Mesenchymal stem cell (in vitro differentiated cells and primary cell): Measurements from ENCODE around the gene KANK2.

ENCODE experiments used
- DNase-seq: peaks from one replicate; pipeline ENCODE4 v3.0.0-alpha.2; 2013
- H2AFZ ChIP-seq: one replicate; pipeline ENCODE4 v1.6.1; 2013; ENCODE audit warnings: low read depth, mild to moderate bottlenecking, control low read depth, inconsistent platforms, low read length, moderate library complexity
- H2AK5ac ChIP-seq: 2 replicates; pipeline ENCODE4 v1.6.1; 2013; ENCODE audit warnings: low read length, moderate library complexity, mild to moderate bottlenecking, inconsistent platforms; ENCODE audit not compliant: severe bottlenecking
- H2BK120ac ChIP-seq: one replicate; pipeline ENCODE4 v1.6.1; 2013; ENCODE audit warnings: low read depth, mild to moderate bottlenecking, inconsistent platforms, low read length, moderate library complexity
- H2BK12ac ChIP-seq, 2 experiments: one replicate each; pipeline ENCODE4 v1.6.1; 2013; ENCODE audit warnings: inconsistent platforms in 2 of 2, low read length in 2 of 2, mild to moderate bottlenecking in 2 of 2, moderate library complexity in 2 of 2, control low read depth in 1 of 2
- H2BK15ac ChIP-seq: one replicate; pipeline ENCODE4 v1.6.1; 2013; ENCODE audit warnings: mild to moderate bottlenecking, low read depth, inconsistent platforms; ENCODE audit not compliant: poor library complexity, severe bottlenecking
- H2BK5ac ChIP-seq: 2 replicates; pipeline ENCODE4 v1.6.1; 2013; ENCODE audit warnings: low read depth, mild to moderate bottlenecking, low read length, control low read depth, inconsistent platforms; ENCODE audit not compliant: poor library complexity, severe bottlenecking
- H3K14ac ChIP-seq, 2 experiments: one replicate each; pipeline ENCODE4 v1.6.1; 2013; ENCODE audit warnings: inconsistent platforms in 2 of 2, low read length in 2 of 2, control low read depth in 1 of 2, mild to moderate bottlenecking in 1 of 2, moderate library complexity in 1 of 2
- H3K18ac ChIP-seq, 2 experiments: one replicate each; pipeline ENCODE4 v1.6.1; 2013; ENCODE audit warnings: inconsistent platforms in 2 of 2, low read length in 2 of 2, control low read depth in 1 of 2, low read depth in 1 of 2, mild to moderate bottlenecking in 1 of 2
- H3K23ac ChIP-seq, 2 experiments: one replicate each; pipeline ENCODE4 v1.6.1; 2013; ENCODE audit warnings: inconsistent platforms in 2 of 2, low read length in 2 of 2, mild to moderate bottlenecking in 2 of 2, moderate library complexity in 2 of 2, control low read depth in 1 of 2
- H3K27ac ChIP-seq: 2 replicates; pipeline ENCODE4 v1.5.1; 2013; ENCODE audit warnings: mild to moderate bottlenecking, moderate library complexity, low read length, control low read depth, inconsistent platforms; ENCODE audit not compliant: poor library complexity, severe bottlenecking
- H3K27me3 ChIP-seq, 2 experiments: 2 replicates each; pipeline versions ENCODE4 v1.6.1 to v1.7.0; 2013; ENCODE audit warnings: low read length in 2 of 2, mild to moderate bottlenecking in 2 of 2, moderate library complexity in 2 of 2, control low read depth in 1 of 2, inconsistent platforms in 1 of 2; ENCODE audit not compliant: control insufficient read depth in 1 of 2, insufficient read depth in 1 of 2
- H3K36me3 ChIP-seq, 2 experiments: 2 replicates each; pipeline versions ENCODE4 v1.6.1 to v1.7.0; 2013; ENCODE audit warnings: low read length in 2 of 2, control low read depth in 1 of 2, inconsistent platforms in 1 of 2, low read depth in 1 of 2, mild to moderate bottlenecking in 1 of 2; ENCODE audit not compliant: insufficient read depth in 2 of 2, control insufficient read depth in 1 of 2
- H3K4ac ChIP-seq, 2 experiments: one replicate each; pipeline ENCODE4 v1.6.1; 2013; ENCODE audit warnings: inconsistent platforms in 2 of 2, low read length in 2 of 2, mild to moderate bottlenecking in 2 of 2, moderate library complexity in 2 of 2, control low read depth in 1 of 2, low read depth in 1 of 2
- H3K4me1 ChIP-seq: 2 replicates; pipeline ENCODE4 v1.6.1; 2013; ENCODE audit warnings: low read depth, low read length, control low read depth; ENCODE audit not compliant: control insufficient read depth, insufficient read depth
- H3K4me2 ChIP-seq: 2 replicates; pipeline ENCODE4 v1.6.1; 2013; ENCODE audit warnings: low read length, mild to moderate bottlenecking, inconsistent platforms; ENCODE audit not compliant: poor library complexity, severe bottlenecking
- H3K4me3 ChIP-seq, 2 experiments: 2 replicates each; pipeline versions ENCODE4 v1.5.1 to v1.7.0; 2013; ENCODE audit warnings: low read length in 2 of 2, mild to moderate bottlenecking in 2 of 2, control low read depth in 1 of 2, low read depth in 1 of 2; ENCODE audit not compliant: insufficient read depth in 1 of 2
- H3K79me1 ChIP-seq: replicated peaks from 2 replicates; pipeline ENCODE4 v1.6.1; 2013; ENCODE audit warnings: mild to moderate bottlenecking, control low read depth, low read length, inconsistent platforms; ENCODE audit not compliant: poor library complexity, severe bottlenecking
- H3K9ac ChIP-seq: 2 replicates; pipeline ENCODE4 v1.7.0; 2013; ENCODE audit warnings: mild to moderate bottlenecking, low read length, moderate library complexity
- H3K9me3 ChIP-seq: 2 replicates; pipeline ENCODE4 v1.7.0; 2013; ENCODE audit warnings: mild to moderate bottlenecking, low read length; ENCODE audit not compliant: control insufficient read depth
- H4K8ac ChIP-seq: one replicate; pipeline ENCODE4 v1.6.1; 2013; ENCODE audit warnings: inconsistent platforms, mild to moderate bottlenecking, low read length, moderate library complexity
- H4K91ac ChIP-seq: one replicate; pipeline ENCODE4 v1.6.1; 2013; ENCODE audit warnings: mild to moderate bottlenecking, low read length, inconsistent platforms
- WGBS: methylation state at CpG from one replicate; pipeline ENCODE4 v1.1.7; 2013; ENCODE audit warnings: mixed read lengths; 5-methylcytosine and 5-hydroxymethylcytosine counted together

KANK2 gene

DNA sequence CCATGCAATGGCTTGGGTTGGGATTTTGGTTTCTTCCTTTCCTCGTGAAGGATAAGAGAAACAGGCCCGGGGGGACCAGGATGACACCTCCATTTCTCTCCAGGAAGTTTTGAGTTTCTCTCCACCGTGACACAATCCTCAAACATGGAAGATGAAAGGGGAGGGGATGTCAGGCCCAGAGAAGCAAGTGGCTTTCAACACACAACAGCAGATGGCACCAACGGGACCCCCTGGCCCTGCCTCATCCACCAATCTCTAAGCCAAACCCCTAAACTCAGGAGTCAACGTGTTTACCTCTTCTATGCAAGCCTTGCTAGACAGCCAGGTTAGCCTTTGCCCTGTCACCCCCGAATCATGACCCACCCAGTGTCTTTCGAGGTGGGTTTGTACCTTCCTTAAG lies 65.9 kb downstream of the KANK2 start:
- Histone ChIP-seq H3K9ac (no peak overlapping the region), H2BK12ac (no peak overlapping the region), H2BK120ac (no peak overlapping the region), H3K4me3 (no peak overlapping the region), H2BK15ac (no peak overlapping the region), H3K9me3 (no peaks in the 10 kb centered on the region), H2AFZ (no peak overlapping the region), H3K79me1 (peaks cover 19% of the 10 kb centered on the region), H3K18ac (no peak overlapping the region), H2BK5ac (no peak overlapping the region), H3K4me2 (no peak overlapping the region), H3K14ac (no peak overlapping the region), H3K27ac (peak overlapping the region; percentile 2), H3K27me3 (no peaks in the 10 kb centered on the region), H3K4me1 (peaks cover 6% of the 10 kb centered on the region), H4K8ac (no peak overlapping the region), H2AK5ac (peak overlapping the region; percentile 16), H3K4ac (no peak overlapping the region), H3K23ac (no peak overlapping the region), H4K91ac (no peak overlapping the region), H3K36me3 (peaks cover 66 to 69% of the 10 kb centered on the region in 2 experiments)
- no peak for DNase-seq
- 78% methylated on average over 7 of the region's 7 CpGs for WGBS

DNA sequence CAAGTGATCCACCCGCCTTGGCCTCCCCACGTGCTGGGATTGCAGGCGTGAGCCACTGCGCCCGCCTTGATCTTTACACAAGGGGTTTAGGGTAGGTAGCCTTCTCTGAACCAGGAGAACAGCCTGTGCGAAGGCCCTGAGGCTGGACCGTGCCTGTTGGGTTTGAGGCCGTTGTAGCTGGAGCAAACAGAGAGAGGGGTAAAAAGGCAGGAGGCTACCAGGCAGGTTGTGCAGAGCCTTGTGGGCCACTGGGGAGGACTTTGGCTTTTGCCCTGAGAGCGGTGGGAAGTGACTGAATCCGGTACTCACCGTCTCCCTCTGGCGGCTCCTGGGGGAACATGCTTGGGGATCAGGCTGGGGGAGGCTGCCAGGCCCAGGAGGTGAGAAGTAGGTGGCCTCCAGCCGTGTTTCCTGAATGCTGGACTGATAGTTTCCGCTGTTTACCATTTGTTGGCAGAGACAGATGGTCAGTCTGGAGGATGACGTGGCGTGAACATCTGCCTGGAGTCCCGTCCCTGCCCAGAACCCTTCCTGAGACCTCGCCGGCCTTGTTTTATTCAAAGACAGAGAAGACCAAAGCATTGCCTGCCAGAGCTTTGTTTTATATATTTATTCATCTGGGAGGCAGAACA lies 66.4 kb downstream of the KANK2 start:
- H2BK12ac ChIP-seq: no peak overlapping the region
- no peak overlapping the region for H2AFZ ChIP-seq
- H4K91ac ChIP-seq: no peak overlapping the region
- H3K27ac ChIP-seq: peak overlapping the region; percentile 41
- H2BK15ac ChIP-seq: no peak overlapping the region
- H3K27me3 ChIP-seq: no peaks in the 10 kb centered on the region
- no peak overlapping the region for H3K14ac ChIP-seq
- H4K8ac ChIP-seq: no peak overlapping the region
- no peak overlapping the region for H3K4ac ChIP-seq
- peaks cover 4% of the 10 kb centered on the region for H3K4me1 ChIP-seq
- no peak overlapping the region for H3K18ac ChIP-seq
- H3K4me3 ChIP-seq: no peak overlapping the region
- H3K4me2 ChIP-seq: no peak overlapping the region
- no peak overlapping the region for H2AK5ac ChIP-seq
- WGBS: 67% methylated on average over 19 of the region's 19 CpGs
- no peak overlapping the region for H2BK120ac ChIP-seq
- DNase-seq: peak; percentile 79
- H2BK5ac ChIP-seq: no peak overlapping the region
- H3K79me1 ChIP-seq: peaks cover 22% of the 10 kb centered on the region
- H3K23ac ChIP-seq: no peak overlapping the region
- peaks cover 68 to 74% of the 10 kb centered on the region in 2 experiments for H3K36me3 ChIP-seq
- no peak overlapping the region for H3K9ac ChIP-seq
- H3K9me3 ChIP-seq: no peaks in the 10 kb centered on the region

DNA sequence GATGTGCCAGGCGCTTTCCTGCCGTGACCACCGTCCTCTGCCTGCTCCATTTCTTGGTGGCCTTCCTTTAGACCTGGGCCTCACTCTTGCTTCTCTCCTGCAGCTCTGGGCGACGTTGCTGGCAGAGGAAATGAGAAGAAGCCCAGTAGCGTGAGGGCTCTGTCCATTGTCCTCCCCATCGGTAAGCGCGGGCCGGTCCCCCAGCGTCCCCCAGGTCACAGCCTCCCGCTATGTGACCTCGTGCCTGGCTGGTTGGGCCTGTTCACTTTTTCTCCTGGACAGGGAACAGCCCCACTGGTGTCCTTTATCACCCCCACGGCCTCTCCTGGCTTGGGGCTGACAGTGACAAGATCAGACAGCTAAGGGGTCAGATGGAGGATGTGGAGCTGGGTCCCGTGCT lies 69.4 kb downstream of the KANK2 start:
- Histone ChIP-seq H2BK5ac (no peak overlapping the region), H3K79me1 (peaks cover 28% of the 10 kb centered on the region), H2BK120ac (no peak overlapping the region), H3K9me3 (no peaks in the 10 kb centered on the region), H3K18ac (no peak overlapping the region), H3K9ac (no peak overlapping the region), H3K4me1 (peaks cover 4% of the 10 kb centered on the region), H2AFZ (no peak overlapping the region), H2BK12ac (peak overlapping the region in 1 of 2 experiments; percentile 54), H2AK5ac (no peak overlapping the region), H3K36me3 (peaks cover 84 to 95% of the 10 kb centered on the region in 2 experiments), H4K91ac (no peak overlapping the region), H2BK15ac (no peak overlapping the region), H3K4me3 (no peak overlapping the region), H3K27ac (no peak overlapping the region), H3K14ac (no peak overlapping the region), H3K4ac (no peak overlapping the region), H4K8ac (no peak overlapping the region), H3K23ac (no peak overlapping the region), H3K4me2 (no peak overlapping the region), H3K27me3 (no peaks in the 10 kb centered on the region)
- DNase-seq: no peak
- 91% methylated on average over 14 of the region's 15 CpGs for WGBS

DNA sequence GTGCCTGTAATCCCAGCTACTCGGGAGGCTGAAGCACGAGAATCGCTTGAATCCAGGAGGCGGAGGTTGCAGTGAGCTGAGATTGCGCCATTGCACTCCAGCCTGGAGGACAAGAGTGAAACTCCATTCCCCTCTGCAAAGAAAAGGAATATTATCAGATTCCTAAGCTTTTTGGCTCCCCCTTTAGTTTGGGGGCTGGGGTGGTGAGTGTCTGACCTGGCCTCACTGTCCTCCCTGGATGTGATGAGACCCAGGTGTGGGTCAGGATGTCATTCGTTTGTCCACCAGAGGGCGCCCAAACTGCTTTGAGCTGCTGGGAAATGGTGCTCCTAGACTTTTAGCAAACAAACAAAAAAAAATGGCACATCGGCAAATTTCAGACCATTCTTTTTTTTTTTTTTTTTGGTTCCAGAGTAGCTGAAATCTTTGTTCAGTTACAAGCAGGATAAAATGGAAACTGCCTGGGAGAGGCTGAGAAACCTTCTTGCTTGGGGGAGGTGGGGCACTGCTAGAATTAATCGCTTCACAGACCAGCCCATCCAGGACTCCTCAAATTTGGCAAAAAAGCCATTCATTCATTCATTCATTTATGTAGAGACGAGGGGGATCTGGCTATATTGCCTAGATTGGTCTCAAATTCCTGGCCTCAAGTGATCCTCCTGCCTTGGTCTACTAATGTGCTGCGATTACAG lies 71.2 kb downstream of the KANK2 start:
- peaks cover 81 to 87% of the 10 kb centered on the region in 2 experiments for H3K36me3 ChIP-seq
- peak overlapping the region; percentile 68 for H2AK5ac ChIP-seq
- H2BK5ac ChIP-seq: no peak overlapping the region
- H3K4ac ChIP-seq: no peak overlapping the region
- peak overlapping the region; percentile 37 for H3K27ac ChIP-seq
- H3K18ac ChIP-seq: no peak overlapping the region
- peaks cover 26% of the 10 kb centered on the region for H3K79me1 ChIP-seq
- WGBS: 76% methylated on average over 9 of the region's 11 CpGs
- H4K8ac ChIP-seq: no peak overlapping the region
- H3K23ac ChIP-seq: no peak overlapping the region
- no peaks in the 10 kb centered on the region for H3K9me3 ChIP-seq
- no peak overlapping the region for H2BK15ac ChIP-seq
- no peak overlapping the region for H2AFZ ChIP-seq
- peaks cover 3% of the 10 kb centered on the region for H3K4me1 ChIP-seq
- no peak overlapping the region for H2BK12ac ChIP-seq
- H3K4me2 ChIP-seq: no peak overlapping the region
- no peaks in the 10 kb centered on the region for H3K27me3 ChIP-seq
- H3K9ac ChIP-seq: peak overlapping the region; percentile 8
- no peak overlapping the region for H3K14ac ChIP-seq
- DNase-seq: peak; percentile 85
- H2BK120ac ChIP-seq: no peak overlapping the region
- no peak overlapping the region for H4K91ac ChIP-seq
- H3K4me3 ChIP-seq: no peak overlapping the region
